ENCODE measurements around the gene FAM20A. TPM values are rescaled to one million over a fixed set of nuclear protein-coding genes. Genes with fewer than 3 reads are reported as not detected.

Gene FAM20A
- total and polyA plus RNA-seq, 2 of the 8 experiments (the other 6 are each of a cell fraction or from before 2014, with no cell fraction given), result 3.6 to 11.9 TPM

Other genes starting within 250 kb of the FAM20A start
- 14.4 and 17.4 TPM in 2 replicates for gene WIPI1, start 143.9 kb downstream of the FAM20A start, total RNA-seq (2021; fragmentation: NEBNext Ultra II Directional; extraction: Animal tissue kit (Norgen Biotek cat#: 25700))
- gene WIPI1, start 143.9 kb downstream of the FAM20A start, polyA plus RNA-seq (2011; rRNA removed), result 15.5 and 16.6 TPM in 2 replicates
- 147 and 149 TPM in 2 replicates for gene PRKAR1A, start 88.9 kb downstream of the FAM20A start, total RNA-seq (2021; fragmentation: NEBNext Ultra II Directional; extraction: Animal tissue kit (Norgen Biotek cat#: 25700))
- gene PRKAR1A, start 88.9 kb downstream of the FAM20A start, polyA plus RNA-seq (2011; rRNA removed), result 39.3 and 41.7 TPM in 2 replicates